Activated naive CD4-positive, alpha-beta T cell treated with anti-CD3 and anti-CD28 coated beads for 36 hours (primary cell): ENCODE measurements around the gene MTCH1. TPM values are rescaled to one million over a fixed set of nuclear protein-coding genes. Genes with fewer than 3 reads are reported as not detected.

Experiments
- CTCF ChIA-PET: fragments of 350-600 bp; sonication (Branson Sonifier 250); formaldehyde crosslinking; loops from one replicate; lab custom pipeline; 2021; ENCODE audit warnings: antibody characterized with exemption; lab: Charles Lee
- DNase-seq: peaks from one replicate; pipeline ENCODE4 v3.0.0-alpha.2; 2020
- H3K27ac Mint-ChIP-seq: one replicate; pipeline ENCODE4 v1.8.0; 2021; ENCODE audit warnings: mild to moderate bottlenecking, mixed read lengths
- H3K27me3 Mint-ChIP-seq: one replicate; pipeline ENCODE4 v1.8.0; 2021; ENCODE audit warnings: low read depth, mixed read lengths
- H3K36me3 Mint-ChIP-seq: one replicate; pipeline ENCODE4 v1.8.0; 2021; ENCODE audit warnings: low read depth, mixed read lengths
- H3K4me1 Mint-ChIP-seq: one replicate; pipeline ENCODE4 v1.8.0; 2021; ENCODE audit warnings: low read depth, mixed read lengths
- H3K4me3 Mint-ChIP-seq: one replicate; pipeline ENCODE4 v1.8.0; 2021; ENCODE audit warnings: mild to moderate bottlenecking, moderate library complexity, mixed read lengths
- H3K9me3 Mint-ChIP-seq: one replicate; pipeline ENCODE4 v1.8.0; 2021; ENCODE audit warnings: mixed read lengths
- intact Hi-C: fragments of 100-400 bp; cut with micrococcal nuclease; formaldehyde crosslinking; loops from one replicate; pipeline ENCODE4 v1.15.1; 2023
- total RNA-seq, 2 experiments: library from RNA; stranded (reverse); gene quantifications; one replicate each; pipeline ENCODE4 v1.2.3, GENCODE V29; 2021

The MTCH1 gene
- total RNA-seq, 2 experiments from 2014 or later = 97.4 to 101 TPM

GRCh38 chr6:36920546-36920945, 65.5 kb downstream of the MTCH1 start:
- intact Hi-C loops = no loop called here

GRCh38 chr6:36920049-36920448, 65.9 kb downstream of the MTCH1 start:
- peaks cover 9% of the 10 kb centered on the region for H3K36me3 Mint-ChIP-seq
- no peak for DNase-seq
- H3K4me1 Mint-ChIP-seq = peaks cover 7% of the 10 kb centered on the region
- intact Hi-C loops = no loop called here
- no peak overlapping the region for H3K27ac Mint-ChIP-seq
- no peak overlapping the region for H3K4me3 Mint-ChIP-seq
- CTCF ChIA-PET = no interaction called here
- no peaks in the 10 kb centered on the region for H3K9me3 Mint-ChIP-seq
- H3K27me3 Mint-ChIP-seq = no peaks in the 10 kb centered on the region

More at GRCh38 chr6:36920546-36920945, 65.5 kb downstream of the MTCH1 start:
- Mint-ChIP-seq H3K27me3 (no peaks in the 10 kb centered on the region), H3K27ac (no peak overlapping the region), H3K4me3 (no peak overlapping the region), H3K36me3 (peaks cover 8% of the 10 kb centered on the region), H3K4me1 (peaks cover 5% of the 10 kb centered on the region), H3K9me3 (no peaks in the 10 kb centered on the region)
- CTCF ChIA-PET = no interaction called here
- DNase-seq = no peak

Other genes with a start within 250 kb of the MTCH1 start
- gene CPNE5, start 146.8 kb downstream of the MTCH1 start, total RNA-seq = 1 to 10 TPM; 1.2 to 1.7 TPM
- 10 to 100 TPM; 42.8 to 44.0 TPM for gene PPIL1, start 111.4 kb downstream of the MTCH1 start, total RNA-seq
- 10 to 100 TPM; 24.2 to 24.5 TPM for gene C6orf89, start 100.2 kb downstream of the MTCH1 start, total RNA-seq
- gene PI16, start 31.5 kb downstream of the MTCH1 start, total RNA-seq = under 1 TPM; 0.24 to 0.27 TPM
- gene FGD2, start 19.5 kb upstream of the MTCH1 start, total RNA-seq = under 1 TPM; 0.25 to 0.48 TPM
- 100 to 1,000 TPM; 226 to 227 TPM for gene PIM1, start 184.0 kb upstream of the MTCH1 start, total RNA-seq